ENCODE results near the gene GHRH. TPM values are rescaled to one million over a fixed set of nuclear protein-coding genes. Genes with fewer than 3 reads are reported as not detected.

The GHRH gene
- total RNA-seq, 1 donor = not detected

DNA sequence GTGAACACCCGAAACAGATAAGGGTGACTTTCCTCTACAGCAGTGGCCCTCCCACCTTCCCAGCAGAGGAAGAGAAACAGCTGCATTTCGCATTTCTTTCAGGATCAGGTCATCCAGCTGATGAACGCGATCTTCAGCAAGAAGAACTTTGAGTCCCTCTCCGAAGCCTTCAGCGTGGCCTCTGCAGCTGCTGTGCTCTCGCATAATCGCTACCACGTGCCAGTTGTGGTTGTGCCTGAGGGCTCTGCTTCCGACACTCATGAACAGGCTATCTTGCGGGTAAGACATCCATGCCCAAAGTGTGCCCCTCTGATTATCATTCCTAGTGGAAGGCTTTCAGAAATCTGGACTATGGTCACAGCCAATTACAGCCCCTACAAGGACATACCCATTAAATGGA is 54.4 kb downstream of the GHRH start:
- no peak overlapping the region for H3K4me3 ChIP-seq (ENCODE audit: low read depth, low read length)
- TF ChIP-seq, protein P1, sequence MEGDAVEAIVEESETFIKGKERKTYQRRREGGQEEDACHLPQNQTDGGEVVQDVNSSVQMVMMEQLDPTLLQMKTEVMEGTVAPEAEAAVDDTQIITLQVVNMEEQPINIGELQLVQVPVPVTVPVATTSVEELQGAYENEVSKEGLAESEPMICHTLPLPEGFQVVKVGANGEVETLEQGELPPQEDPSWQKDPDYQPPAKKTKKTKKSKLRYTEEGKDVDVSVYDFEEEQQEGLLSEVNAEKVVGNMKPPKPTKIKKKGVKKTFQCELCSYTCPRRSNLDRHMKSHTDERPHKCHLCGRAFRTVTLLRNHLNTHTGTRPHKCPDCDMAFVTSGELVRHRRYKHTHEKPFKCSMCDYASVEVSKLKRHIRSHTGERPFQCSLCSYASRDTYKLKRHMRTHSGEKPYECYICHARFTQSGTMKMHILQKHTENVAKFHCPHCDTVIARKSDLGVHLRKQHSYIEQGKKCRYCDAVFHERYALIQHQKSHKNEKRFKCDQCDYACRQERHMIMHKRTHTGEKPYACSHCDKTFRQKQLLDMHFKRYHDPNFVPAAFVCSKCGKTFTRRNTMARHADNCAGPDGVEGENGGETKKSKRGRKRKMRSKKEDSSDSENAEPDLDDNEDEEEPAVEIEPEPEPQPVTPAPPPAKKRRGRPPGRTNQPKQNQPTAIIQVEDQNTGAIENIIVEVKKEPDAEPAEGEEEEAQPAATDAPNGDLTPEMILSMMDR (IDR thresholded peaks at IDR 0.05; ENCODE audit: insufficient read depth, low read length) = no peak
- no peak for DNase-seq (ENCODE audit: low read depth)

DNA sequence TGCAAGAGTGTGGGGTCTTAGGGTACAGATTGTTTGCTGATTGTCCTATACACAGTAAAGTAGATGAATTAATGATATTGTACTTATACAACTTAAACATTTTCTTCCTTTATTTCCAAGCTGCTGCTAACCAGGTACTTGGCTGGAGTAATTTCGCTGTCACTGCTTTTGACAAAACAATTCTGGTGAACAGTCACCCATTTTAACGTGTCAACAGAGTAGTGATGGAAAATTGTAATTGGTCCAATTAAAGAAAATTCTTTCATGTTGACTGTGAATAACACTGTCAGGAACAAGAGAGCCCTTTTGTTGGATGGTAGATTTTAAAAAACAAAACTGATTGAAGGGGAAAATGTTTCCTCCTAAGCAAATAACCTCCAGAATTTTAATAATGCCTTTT is 55.8 kb downstream of the GHRH start:
- TF ChIP-seq, protein P1 (IDR thresholded peaks at IDR 0.05; ENCODE audit: insufficient read depth, low read length) = no peak
- no peak overlapping the region for H3K4me3 ChIP-seq (ENCODE audit: low read depth, low read length)
- no peak for DNase-seq (ENCODE audit: low read depth)

DNA sequence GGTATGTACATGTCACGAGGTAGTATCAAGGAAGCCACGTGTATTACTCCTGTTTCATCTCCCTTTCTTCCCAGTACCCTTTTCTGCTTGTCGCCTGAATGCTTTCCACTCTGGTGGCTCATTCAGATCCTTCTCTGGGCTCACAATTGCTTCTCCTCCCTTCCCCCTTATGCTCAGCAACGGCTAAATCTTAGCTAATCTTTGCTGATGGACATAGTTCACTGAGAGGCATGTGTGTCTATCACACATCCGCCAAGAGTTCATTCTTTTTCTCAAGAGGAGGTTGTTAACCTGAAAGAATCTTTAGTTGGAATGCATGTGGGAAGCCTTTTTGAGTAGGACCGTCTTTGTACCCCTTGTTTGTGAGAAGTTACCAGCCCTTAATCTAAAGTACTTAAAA is 56.5 kb downstream of the GHRH start:
- TF ChIP-seq, protein P1 (IDR thresholded peaks at IDR 0.05; ENCODE audit: insufficient read depth, low read length) = no peak
- no peak overlapping the region for H3K4me3 ChIP-seq (ENCODE audit: low read depth, low read length)
- no peak for DNase-seq (ENCODE audit: low read depth)

DNA sequence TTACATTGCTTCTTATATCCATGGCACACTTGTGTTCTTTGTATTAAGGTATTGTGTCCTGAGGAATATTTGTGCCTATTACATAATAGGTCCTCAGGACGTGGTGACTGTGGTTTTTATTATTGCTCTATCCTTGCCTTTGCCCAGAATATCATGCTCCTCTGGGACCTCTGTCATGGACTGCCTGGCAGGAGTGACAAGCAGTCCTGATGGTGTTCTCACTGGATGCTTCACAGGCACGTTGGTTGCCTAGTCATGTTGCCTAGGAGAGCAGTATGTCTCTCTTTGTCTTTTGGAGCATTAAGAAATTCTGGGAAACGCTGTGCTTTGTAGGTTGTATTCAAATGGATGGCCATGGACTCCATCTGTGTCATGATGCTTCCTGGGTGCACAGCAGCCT is 57.6 kb downstream of the GHRH start:
- TF ChIP-seq, protein P1 (IDR thresholded peaks at IDR 0.05; ENCODE audit: insufficient read depth, low read length) = no peak
- H3K4me3 ChIP-seq (ENCODE audit: low read depth, low read length) = no peak overlapping the region
- DNase-seq (ENCODE audit: low read depth) = no peak

DNA sequence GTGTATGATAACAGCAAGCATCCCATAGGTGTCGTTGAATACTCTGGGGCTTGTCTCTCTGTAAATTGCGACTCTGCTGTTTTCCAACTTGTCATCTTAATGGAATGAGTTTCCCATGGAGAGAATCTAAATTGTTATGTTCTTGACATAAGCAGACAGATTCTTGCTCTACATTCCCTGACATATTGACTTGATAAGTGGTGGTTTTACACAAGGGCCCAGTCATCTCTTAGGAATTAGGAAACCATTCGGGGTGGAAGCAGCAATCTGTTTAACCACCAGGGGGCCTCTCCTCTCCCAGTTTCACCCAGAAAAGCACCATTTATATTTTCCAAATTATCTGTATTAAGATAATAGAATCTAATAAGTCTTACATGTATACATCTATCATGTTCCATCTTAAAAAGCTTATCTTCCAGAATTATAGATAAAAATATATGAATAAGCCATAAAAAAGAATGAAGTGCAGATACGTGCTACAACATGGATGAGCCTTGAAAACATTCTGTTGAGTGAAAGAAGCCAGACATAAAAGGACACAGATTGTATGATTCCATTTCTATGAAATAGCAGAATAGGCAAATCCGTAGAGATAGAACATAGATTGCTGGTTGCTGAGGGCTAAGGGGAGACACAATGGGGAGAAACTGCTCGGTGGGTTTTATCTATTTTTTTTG is 59.2 kb downstream of the GHRH start:
- TF ChIP-seq, protein P1 (IDR thresholded peaks at IDR 0.05; ENCODE audit: insufficient read depth, low read length) = peak; percentile 93
- peak overlapping the region; percentile 5 for H3K4me3 ChIP-seq (ENCODE audit: low read depth, low read length)
- peak; percentile 96 for DNase-seq (ENCODE audit: low read depth)

DNA sequence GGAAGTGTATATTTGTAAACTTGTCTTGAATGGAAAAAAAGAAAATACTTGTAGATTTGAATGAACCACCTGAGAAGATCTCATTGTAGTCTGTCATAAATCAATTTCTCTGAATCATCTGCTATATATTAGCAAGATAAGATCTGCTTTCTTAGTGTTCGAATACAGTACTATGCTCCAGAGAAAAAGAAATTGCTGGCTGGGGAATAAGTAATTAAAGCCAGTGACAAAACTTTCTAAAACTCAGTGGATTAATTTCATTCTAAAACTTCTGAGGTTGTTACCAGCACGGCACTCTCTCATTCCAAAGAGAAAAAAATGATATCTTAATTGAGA is 59.8 kb downstream of the GHRH start:
- TF ChIP-seq, protein P1 (IDR thresholded peaks at IDR 0.05; ENCODE audit: insufficient read depth, low read length) = no peak
- DNase-seq (ENCODE audit: low read depth) = no peak
- H3K4me3 ChIP-seq (ENCODE audit: low read depth, low read length) = peak overlapping the region; percentile 5

Other genes starting within 250 kb of the GHRH start
- gene RBL1, start 165.8 kb downstream of the GHRH start, total RNA-seq (ENCODE audit: low replicate concordance) = 15.9 and 31.9 TPM in 2 replicates
- 56.1 and 159 TPM in 2 replicates for gene RPN2, start 82.5 kb downstream of the GHRH start, total RNA-seq (ENCODE audit: low replicate concordance)
- 0.49 and 3.1 TPM in 2 replicates for gene MROH8, start 82.3 kb downstream of the GHRH start, total RNA-seq (ENCODE audit: low replicate concordance)
- 12.8 and 27.6 TPM in 2 replicates for gene MANBAL, start 27.8 kb upstream of the GHRH start, total RNA-seq (ENCODE audit: low replicate concordance)
- 11.0 and 19.1 TPM in 2 replicates for gene SRC, start 84.3 kb upstream of the GHRH start, total RNA-seq (ENCODE audit: low replicate concordance)